RWPE2 (cell line): ENCODE data around the gene DOP1A.
"Not testable (repeated sequence)": the region's sequence is repeated elsewhere in the genome, so short reads cannot be mapped to it uniquely, and the experiment has no call there.

Experiments used
- ATAC-seq: fragments of 200-7000 bp; cut with Tn5 transposase; 3 replicates; pipeline ENCODE4 v1.9.1; 2021; ENCODE audit warnings: low read depth
- DNase-seq: peaks from one replicate; pipeline ENCODE4 v3.0.0-alpha.2; 2020; ENCODE audit warnings: low spot score
- H3K27ac ChIP-seq: fragments of 450-650 bp; 2 replicates; pipeline ENCODE4 v1.5.1; 2017; ENCODE audit warnings: mild to moderate bottlenecking; ENCODE audit not compliant: poor library complexity, severe bottlenecking
- H3K27me3 ChIP-seq: fragments of 250-450 bp; sonication (Bioruptor Pico); 2 replicates; pipeline ENCODE4 v1.5.1; 2021; ENCODE audit warnings: mild to moderate bottlenecking, moderate library complexity; ENCODE audit not compliant: insufficient read depth, poor library complexity, severe bottlenecking
- H3K36me3 ChIP-seq: fragments of 250-450 bp; sonication (Bioruptor Pico); 2 replicates; pipeline ENCODE4 v1.5.1; 2020; ENCODE audit warnings: low read depth, mild to moderate bottlenecking, moderate library complexity
- H3K4me1 ChIP-seq: fragments of 250-450 bp; sonication (Bioruptor Pico); 2 replicates; pipeline ENCODE4 v1.5.1; 2021; ENCODE audit warnings: mild to moderate bottlenecking, moderate library complexity; ENCODE audit not compliant: insufficient read depth, poor library complexity, severe bottlenecking
- H3K4me3 ChIP-seq: fragments of 250-450 bp; sonication (Bioruptor Pico); 2 replicates; pipeline ENCODE4 v1.5.1; 2021; ENCODE audit warnings: mild to moderate bottlenecking, moderate library complexity; ENCODE audit not compliant: severe bottlenecking
- H3K9me3 ChIP-seq: fragments of 250-450 bp; sonication (Bioruptor Pico); 2 replicates; pipeline ENCODE4 v1.5.1; 2021; ENCODE audit warnings: mild to moderate bottlenecking, moderate library complexity; ENCODE audit not compliant: severe bottlenecking
- TF ChIP-seq, protein P1 (sequence below): fragments of 450-650 bp; IDR thresholded peaks from one replicate; pipeline ENCODE4 v1.5.1; 2017; ENCODE audit warnings: mild to moderate bottlenecking, moderate library complexity; ENCODE audit not compliant: poor library complexity, severe bottlenecking

DOP1A gene

DNA sequence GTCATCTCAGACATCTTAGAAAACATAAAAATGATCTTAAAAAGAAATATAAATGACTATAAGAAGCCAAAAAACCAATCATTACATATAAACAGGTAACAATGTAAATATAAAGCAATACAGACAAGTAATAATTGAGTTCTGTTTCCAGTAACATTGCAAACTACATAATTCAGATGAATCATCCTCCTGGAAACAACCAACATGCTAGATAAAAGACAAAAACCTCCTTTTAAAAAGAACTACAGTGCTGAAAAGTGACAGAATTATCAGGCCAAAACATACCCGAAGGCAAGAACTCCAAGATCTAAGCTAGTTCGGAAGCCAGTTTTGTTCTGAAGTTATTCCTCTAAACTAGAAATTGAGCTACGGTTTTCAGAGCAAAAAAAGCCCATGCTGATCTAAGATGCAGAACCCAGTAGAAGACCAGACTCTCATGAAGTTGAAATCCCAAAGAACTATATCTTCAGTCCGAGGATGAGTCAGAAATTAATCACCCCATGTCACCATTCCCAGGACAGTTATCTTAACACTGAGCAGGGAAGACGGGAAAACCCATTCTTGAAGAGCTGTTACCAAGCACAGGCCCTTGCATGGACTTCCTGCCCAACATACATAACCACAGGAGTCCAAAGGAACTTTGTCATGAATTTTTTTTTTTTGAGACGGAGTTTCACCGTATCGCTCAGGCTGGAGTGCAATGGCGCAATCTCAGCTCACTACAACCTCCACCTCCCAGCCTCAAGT lies 115.8 kb downstream of the DOP1A start:
- Histone ChIP-seq H3K4me3 (no peak overlapping the region), H3K27ac (peak overlapping the region; percentile 47), H3K36me3 (peaks cover 97% of the 10 kb centered on the region), H3K9me3 (no peaks in the 10 kb centered on the region), H3K27me3 (no peaks in the 10 kb centered on the region), H3K4me1 (peaks cover 10% of the 10 kb centered on the region)
- peak; percentile 95 for ATAC-seq
- DNase-seq, result no peak
- TF ChIP-seq, protein P1, sequence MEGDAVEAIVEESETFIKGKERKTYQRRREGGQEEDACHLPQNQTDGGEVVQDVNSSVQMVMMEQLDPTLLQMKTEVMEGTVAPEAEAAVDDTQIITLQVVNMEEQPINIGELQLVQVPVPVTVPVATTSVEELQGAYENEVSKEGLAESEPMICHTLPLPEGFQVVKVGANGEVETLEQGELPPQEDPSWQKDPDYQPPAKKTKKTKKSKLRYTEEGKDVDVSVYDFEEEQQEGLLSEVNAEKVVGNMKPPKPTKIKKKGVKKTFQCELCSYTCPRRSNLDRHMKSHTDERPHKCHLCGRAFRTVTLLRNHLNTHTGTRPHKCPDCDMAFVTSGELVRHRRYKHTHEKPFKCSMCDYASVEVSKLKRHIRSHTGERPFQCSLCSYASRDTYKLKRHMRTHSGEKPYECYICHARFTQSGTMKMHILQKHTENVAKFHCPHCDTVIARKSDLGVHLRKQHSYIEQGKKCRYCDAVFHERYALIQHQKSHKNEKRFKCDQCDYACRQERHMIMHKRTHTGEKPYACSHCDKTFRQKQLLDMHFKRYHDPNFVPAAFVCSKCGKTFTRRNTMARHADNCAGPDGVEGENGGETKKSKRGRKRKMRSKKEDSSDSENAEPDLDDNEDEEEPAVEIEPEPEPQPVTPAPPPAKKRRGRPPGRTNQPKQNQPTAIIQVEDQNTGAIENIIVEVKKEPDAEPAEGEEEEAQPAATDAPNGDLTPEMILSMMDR, result no peak

DNA sequence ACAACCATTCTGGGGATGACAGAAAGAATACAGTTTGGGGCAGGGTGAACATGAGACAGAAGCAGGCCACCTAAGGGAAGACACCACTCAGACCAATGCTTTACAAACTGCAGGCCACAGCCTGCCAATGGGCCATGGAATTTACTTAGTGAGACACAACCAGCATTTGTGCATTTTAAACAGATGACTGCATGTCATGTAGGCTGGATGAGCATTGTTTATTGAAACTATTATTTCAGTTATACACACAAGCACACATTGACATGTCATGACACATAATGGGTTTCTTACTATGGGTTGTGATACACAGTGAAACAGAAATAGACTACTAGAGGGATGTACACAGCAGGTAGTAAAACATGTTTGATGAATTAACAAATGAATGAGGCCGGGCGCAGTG lies 117.6 kb downstream of the DOP1A start:
- no peaks in the 10 kb centered on the region for H3K27me3 ChIP-seq
- H3K27ac ChIP-seq, result no peak overlapping the region
- H3K4me3 ChIP-seq, result no peak overlapping the region
- no peaks in the 10 kb centered on the region for H3K9me3 ChIP-seq
- DNase-seq (no peak), ATAC-seq (no peak)
- peaks cover 10% of the 10 kb centered on the region for H3K4me1 ChIP-seq
- TF ChIP-seq, protein P1, result no peak
- H3K36me3 ChIP-seq, result peaks cover 97% of the 10 kb centered on the region

DNA sequence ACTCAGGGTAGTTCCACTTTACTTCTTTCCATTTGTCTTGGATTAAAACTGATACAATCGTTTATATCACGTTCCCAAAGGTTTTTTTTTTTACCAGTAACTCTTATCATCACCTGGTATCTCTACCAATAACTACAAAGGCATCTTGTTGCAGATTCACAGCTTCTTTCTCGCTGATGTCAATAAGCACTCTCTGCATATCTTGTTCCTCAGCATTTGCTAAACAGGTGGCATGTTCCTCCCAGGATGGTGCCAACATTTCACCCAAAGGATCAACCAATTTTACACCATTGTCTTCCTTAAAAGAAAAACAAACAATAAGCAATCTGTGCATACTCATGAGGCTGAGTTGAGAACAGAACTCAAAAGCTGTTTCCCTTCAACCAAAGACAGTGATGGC lies 121.0 kb downstream of the DOP1A start:
- H3K9me3 ChIP-seq, result no peaks in the 10 kb centered on the region
- no peak overlapping the region for H3K27ac ChIP-seq
- H3K4me1 ChIP-seq, result peaks cover 10% of the 10 kb centered on the region
- ATAC-seq, result no peak
- TF ChIP-seq, protein P1, result no peak
- peaks cover 74% of the 10 kb centered on the region for H3K36me3 ChIP-seq
- no peak for DNase-seq
- H3K27me3 ChIP-seq, result no peaks in the 10 kb centered on the region
- no peak overlapping the region for H3K4me3 ChIP-seq

DNA sequence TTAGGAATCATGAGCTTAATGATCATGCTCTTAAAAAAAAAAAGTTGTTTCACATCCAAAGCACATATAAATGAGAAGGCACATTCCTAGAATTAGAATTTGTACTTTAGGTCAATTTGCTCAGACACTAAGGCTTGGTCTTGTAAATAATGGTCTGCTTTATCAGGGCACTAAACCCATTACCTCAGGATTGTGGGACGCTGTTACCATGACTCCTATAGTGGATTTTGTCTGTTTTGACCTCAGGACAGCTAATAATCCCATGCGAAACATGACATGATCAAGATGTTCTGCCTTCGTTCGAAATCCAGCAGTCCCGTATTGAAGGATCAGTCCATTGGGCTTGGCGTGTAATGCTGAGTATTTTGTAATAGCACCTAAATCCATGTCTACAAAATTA lies 123.2 kb downstream of the DOP1A start:
- no peak for DNase-seq
- Histone ChIP-seq H3K27ac (no peak overlapping the region), H3K36me3 (peaks cover 63% of the 10 kb centered on the region), H3K27me3 (no peaks in the 10 kb centered on the region), H3K9me3 (no peaks in the 10 kb centered on the region), H3K4me3 (no peak overlapping the region), H3K4me1 (no peaks in the 10 kb centered on the region)
- TF ChIP-seq, protein P1, result no peak
- no peak for ATAC-seq

DNA sequence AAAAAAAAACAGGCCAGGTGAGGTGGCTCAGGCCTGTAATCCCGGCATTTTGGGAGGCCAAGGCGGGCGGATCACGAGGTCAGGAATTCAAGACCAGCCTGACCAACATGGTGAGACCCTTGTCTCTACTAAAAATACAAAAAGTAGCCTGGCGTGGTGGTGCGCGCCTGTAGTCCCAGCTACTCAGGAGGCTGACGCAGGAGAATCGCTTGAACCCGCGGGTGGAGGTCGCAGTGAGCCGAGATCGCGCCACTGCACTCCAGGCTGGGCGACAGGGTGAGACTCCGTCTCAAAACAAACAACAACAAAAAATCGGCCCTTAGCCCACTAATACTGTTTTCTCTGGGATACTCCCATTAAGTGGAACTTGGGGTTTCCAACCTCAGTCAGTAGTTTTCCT lies 124.5 kb downstream of the DOP1A start:
- H3K9me3 ChIP-seq, ATAC-seq, H3K27me3 ChIP-seq, H3K4me1 ChIP-seq, DNase-seq, H3K27ac ChIP-seq: not testable (repeated sequence)
- H3K4me3 ChIP-seq, result peak overlapping the region; percentile 89
- peaks cover 58% of the 10 kb centered on the region for H3K36me3 ChIP-seq
